HCT116 (cell line): Measurements from ENCODE around the gene CGN. TPM values are rescaled to one million over a fixed set of nuclear protein-coding genes. Genes with fewer than 3 reads are reported as not detected.

ENCODE experiments used
- ATAC-seq: fragments of 200-7000 bp; cut with Tn5 transposase; 2 replicates; pipeline ENCODE4 v1.9.1; 2020; ENCODE audit warnings: mild to moderate bottlenecking, moderate library complexity
- BruUV-seq: library from RNA; stranded (reverse); fragments of 400-500 nt; replicated peaks from 2 replicates; lab custom pipeline; 2021; lab: Mats Ljungman, UMichigan
- CTCF ChIA-PET: fragments of 300-600 bp; sonication (Branson Sonifier 250); formaldehyde crosslinking; loops from one replicate; lab custom pipeline; 2021; ENCODE audit warnings: antibody characterized with exemption; lab: Charles Lee
- POLR2A ChIA-PET: fragments of 300-600, 350-600 bp; sonication (Branson Sonifier 250); formaldehyde crosslinking; loops from one replicate; lab custom pipeline; 2021; ENCODE audit warnings: antibody characterized with exemption; lab: Charles Lee
- RAD21 ChIA-PET, 2 experiments: fragments of 300-600 bp; sonication (Branson Sonifier 250); formaldehyde crosslinking; loops; one replicate each; lab custom pipeline; 2023; ENCODE audit warnings: low total read pairs in 2 of 2; ENCODE audit not compliant: uncharacterized antibody in 2 of 2, unreplicated experiment in 2 of 2, low non-redundant PET in 1 of 2; lab: Charles Lee
- DNase-seq: peaks from one replicate; pipeline ENCODE4 v3.0.0-alpha.2; 2010; ENCODE audit warnings: low read depth, low spot score
- H2AFZ ChIP-seq: fragments of 200-600 bp; shearing (Covaris generic), sonication (generic); 2 replicates; pipeline ENCODE4 v1.6.1; 2017; ENCODE audit warnings: low read depth, mixed run types, mixed read lengths, antibody characterized with exemption, low read length; ENCODE audit not compliant: poor library complexity, severe bottlenecking
- H3K27ac ChIP-seq: 2 replicates; pipeline ENCODE4 v1.5.1; 2012; ENCODE audit warnings: low read depth, low read length
- H3K27me3 ChIP-seq: fragments of 200-600 bp; sonication (generic); 2 replicates; pipeline ENCODE4 v1.6.1; 2016; ENCODE audit warnings: mixed run types, low read length, mixed read lengths; ENCODE audit not compliant: insufficient read depth
- H3K36me3 ChIP-seq, 2 experiments: fragments of 200-500 bp in 1 of 2; fragments of 200-600 bp in 1 of 2; sonication (Bioruptor generic) in 1 of 2; sonication (generic) in 1 of 2; 2 replicates each; pipeline versions ENCODE4 v1.5.1 to v1.6.1; 2014 to 2016; ENCODE audit warnings: low read length in 2 of 2, inconsistent platforms in 1 of 2, mixed read lengths in 1 of 2, mixed run types in 1 of 2; ENCODE audit not compliant: insufficient read depth in 2 of 2, control insufficient read depth in 1 of 2
- H3K4me1 ChIP-seq, 2 experiments: fragments of 200-600 bp in 1 of 2; sonication (generic) in 1 of 2; 2 replicates each; pipeline versions ENCODE4 v1.5.1 to v1.6.1; 2012 to 2017; ENCODE audit warnings: low read length in 2 of 2, inconsistent platforms in 1 of 2, mild to moderate bottlenecking in 1 of 2, mixed read lengths in 1 of 2, mixed run types in 1 of 2, moderate library complexity in 1 of 2; ENCODE audit not compliant: insufficient read depth in 2 of 2, control insufficient read depth in 1 of 2
- H3K4me2 ChIP-seq: fragments of 200-600 bp; sonication (generic); 2 replicates; pipeline ENCODE4 v1.6.1; 2017; ENCODE audit warnings: mixed run types, low read length, mixed read lengths
- H3K4me3 ChIP-seq, 2 experiments: fragments of 200-600 bp in 1 of 2; sonication (generic) in 1 of 2; replicated peaks in 1 of 2; 2 replicates each; pipeline ENCODE4 v1.5.1; 2011 to 2016; ENCODE audit warnings: low read length in 2 of 2, control low read depth in 1 of 2, low read depth in 1 of 2, mild to moderate bottlenecking in 1 of 2, mixed read lengths in 1 of 2, mixed run types in 1 of 2
- H3K79me2 ChIP-seq: fragments of 200-600 bp; sonication (generic); 2 replicates; pipeline ENCODE4 v1.6.1; 2017; ENCODE audit warnings: mild to moderate bottlenecking, mixed run types, low read length, moderate library complexity, mixed read lengths; ENCODE audit not compliant: insufficient read depth
- H3K9ac ChIP-seq: fragments of 200-600 bp; sonication (generic); 2 replicates; pipeline ENCODE4 v1.6.1; 2016; ENCODE audit warnings: low read length, mixed read lengths
- H3K9me2 ChIP-seq: fragments of 200-600 bp; sonication (generic), shearing (Covaris generic); 2 replicates; pipeline ENCODE4 v1.6.1; 2017; ENCODE audit warnings: mixed run types, mild to moderate bottlenecking, moderate library complexity; ENCODE audit not compliant: insufficient read depth
- H3K9me3 ChIP-seq, 2 experiments: fragments of 200-500 bp in 1 of 2; fragments of 200-600 bp in 1 of 2; sonication (Bioruptor generic) in 1 of 2; sonication (generic) in 1 of 2; 2 replicates each; pipeline ENCODE4 v1.6.1; 2014 to 2017; ENCODE audit warnings: low read length in 2 of 2, mixed read lengths in 2 of 2, inconsistent platforms in 1 of 2, low read depth in 1 of 2, mild to moderate bottlenecking in 1 of 2, mixed run types in 1 of 2, moderate library complexity in 1 of 2; ENCODE audit not compliant: control insufficient read depth in 1 of 2, insufficient read depth in 1 of 2
- H4K20me1 ChIP-seq: fragments of 200-600 bp; sonication (generic), shearing (Covaris generic); 2 replicates; pipeline ENCODE4 v1.6.1; 2017; ENCODE audit warnings: mixed run types, mild to moderate bottlenecking, moderate library complexity; ENCODE audit not compliant: insufficient read depth
- CBX3 ChIP-seq: IDR thresholded peaks from 2 replicates; pipeline ENCODE4 v1.6.1; 2012; ENCODE audit warnings: low read depth
- EGR1 ChIP-seq: IDR thresholded peaks from 2 replicates; pipeline ENCODE4 v1.6.1; 2012; ENCODE audit warnings: low read depth
- EZH2 ChIP-seq: fragments of 200-600 bp; sonication (generic); IDR thresholded peaks from 2 replicates; pipeline ENCODE4 v1.6.1; 2017; ENCODE audit warnings: antibody characterized with exemption, mixed run types
- EZH2phosphoT487 ChIP-seq: fragments of 200-600 bp; IDR thresholded peaks from 2 replicates; pipeline ENCODE4 v1.6.1; 2018; ENCODE audit warnings: antibody characterized with exemption, borderline replicate concordance
- JUND ChIP-seq: IDR thresholded peaks from 2 replicates; pipeline ENCODE4 v1.6.1; 2012
- SP1 ChIP-seq: IDR thresholded peaks from 2 replicates; pipeline ENCODE4 v1.6.1; 2012; ENCODE audit warnings: low read depth
- YY1 ChIP-seq: IDR thresholded peaks from 2 replicates; pipeline ENCODE4 v1.6.1; 2011; ENCODE audit warnings: low read length, low read depth, moderate library complexity, mild to moderate bottlenecking; ENCODE audit not compliant: insufficient replicate concordance; ENCODE audit errors: extremely low read depth
- ZFX ChIP-seq: fragments of 450-650 bp; IDR thresholded peaks from 2 replicates; pipeline ENCODE4 v1.6.1; 2017
- ZNF274 ChIP-seq: fragments of 200-500 bp; sonication (Bioruptor generic); IDR thresholded peaks from 2 replicates; pipeline ENCODE4 v1.6.1; 2014; ENCODE audit warnings: mild to moderate bottlenecking, low read depth, low read length, inconsistent platforms
- intact Hi-C: fragments of 100-400 bp; cut with micrococcal nuclease; formaldehyde crosslinking; loops from 2 replicates; pipeline ENCODE4 v1.10.0; 2022
- total RNA-seq: library from RNA; stranded (reverse); gene quantifications from one replicate; pipeline ENCODE4 v1.2.1, GENCODE V29; 2021; ENCODE audit not compliant: unreplicated experiment
- TF ChIP-seq, protein P1 (sequence below), 3 experiments: fragments of 200-600 bp in 1 of 3; sonication (generic) in 1 of 3; IDR thresholded peaks in 2 of 3; conservative IDR thresholded peaks in 1 of 3; 2 replicates each; pipeline ENCODE4 v1.5.1; 2012 to 2017; ENCODE audit warnings: low read depth in 2 of 3, low read length in 2 of 3, antibody characterized with exemption in 1 of 3, borderline replicate concordance in 1 of 3, control low read depth in 1 of 3, mild to moderate bottlenecking in 1 of 3, mixed read lengths in 1 of 3, mixed run types in 1 of 3, moderate library complexity in 1 of 3; ENCODE audit not compliant: insufficient read depth in 1 of 3
- TF ChIP-seq, protein P2 (sequence below): IDR thresholded peaks from 2 replicates; pipeline ENCODE4 v1.6.1; 2012; ENCODE audit warnings: low read depth

CGN gene
- total RNA-seq, 1 experiment from 2014 or later = 19.7 TPM

DNA sequence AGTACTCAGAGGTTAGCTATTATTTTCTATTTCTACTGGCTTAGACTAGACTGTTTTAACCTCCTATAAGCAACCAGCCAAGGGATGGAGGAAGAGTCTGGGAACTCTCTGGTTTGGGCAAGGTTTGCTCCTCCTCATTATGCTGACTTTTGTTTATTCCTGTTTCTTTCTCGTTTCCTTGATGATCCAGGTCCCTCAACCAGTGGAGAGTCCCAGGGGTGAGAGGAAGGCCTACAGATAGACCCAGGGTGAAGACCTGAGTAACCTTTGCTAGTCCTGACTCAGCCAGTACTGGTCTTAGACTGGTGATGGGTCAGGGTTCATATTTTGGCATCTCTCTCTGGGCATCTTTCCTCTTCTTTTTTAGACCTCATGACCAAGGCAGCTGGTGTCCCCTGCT, 34.4 kb downstream of the CGN start:
- intact Hi-C loops = no loop called here
- no peaks in the 10 kb centered on the region for H4K20me1 ChIP-seq
- RAD21 ChIA-PET = no interaction called here
- H3K4me3 ChIP-seq = no peak overlapping the region
- peaks cover 43 to 66% of the 10 kb centered on the region in 2 experiments for H3K4me1 ChIP-seq
- TF ChIP-seq, protein P1, sequence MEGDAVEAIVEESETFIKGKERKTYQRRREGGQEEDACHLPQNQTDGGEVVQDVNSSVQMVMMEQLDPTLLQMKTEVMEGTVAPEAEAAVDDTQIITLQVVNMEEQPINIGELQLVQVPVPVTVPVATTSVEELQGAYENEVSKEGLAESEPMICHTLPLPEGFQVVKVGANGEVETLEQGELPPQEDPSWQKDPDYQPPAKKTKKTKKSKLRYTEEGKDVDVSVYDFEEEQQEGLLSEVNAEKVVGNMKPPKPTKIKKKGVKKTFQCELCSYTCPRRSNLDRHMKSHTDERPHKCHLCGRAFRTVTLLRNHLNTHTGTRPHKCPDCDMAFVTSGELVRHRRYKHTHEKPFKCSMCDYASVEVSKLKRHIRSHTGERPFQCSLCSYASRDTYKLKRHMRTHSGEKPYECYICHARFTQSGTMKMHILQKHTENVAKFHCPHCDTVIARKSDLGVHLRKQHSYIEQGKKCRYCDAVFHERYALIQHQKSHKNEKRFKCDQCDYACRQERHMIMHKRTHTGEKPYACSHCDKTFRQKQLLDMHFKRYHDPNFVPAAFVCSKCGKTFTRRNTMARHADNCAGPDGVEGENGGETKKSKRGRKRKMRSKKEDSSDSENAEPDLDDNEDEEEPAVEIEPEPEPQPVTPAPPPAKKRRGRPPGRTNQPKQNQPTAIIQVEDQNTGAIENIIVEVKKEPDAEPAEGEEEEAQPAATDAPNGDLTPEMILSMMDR (IDR thresholded peaks at IDR 0.05 in 2 of 3, conservative IDR thresholded peaks at IDR 0.05 in 1 of 3; ENCODE audit: borderline replicate concordance in 1 of 3, insufficient read depth in 1 of 3, low read depth in 2 of 3, low read length in 2 of 3) = no peak
- no peak for TF ChIP-seq SP1
- no peak for TF ChIP-seq ZFX
- TF ChIP-seq EGR1 = no peak
- TF ChIP-seq, protein P2, sequence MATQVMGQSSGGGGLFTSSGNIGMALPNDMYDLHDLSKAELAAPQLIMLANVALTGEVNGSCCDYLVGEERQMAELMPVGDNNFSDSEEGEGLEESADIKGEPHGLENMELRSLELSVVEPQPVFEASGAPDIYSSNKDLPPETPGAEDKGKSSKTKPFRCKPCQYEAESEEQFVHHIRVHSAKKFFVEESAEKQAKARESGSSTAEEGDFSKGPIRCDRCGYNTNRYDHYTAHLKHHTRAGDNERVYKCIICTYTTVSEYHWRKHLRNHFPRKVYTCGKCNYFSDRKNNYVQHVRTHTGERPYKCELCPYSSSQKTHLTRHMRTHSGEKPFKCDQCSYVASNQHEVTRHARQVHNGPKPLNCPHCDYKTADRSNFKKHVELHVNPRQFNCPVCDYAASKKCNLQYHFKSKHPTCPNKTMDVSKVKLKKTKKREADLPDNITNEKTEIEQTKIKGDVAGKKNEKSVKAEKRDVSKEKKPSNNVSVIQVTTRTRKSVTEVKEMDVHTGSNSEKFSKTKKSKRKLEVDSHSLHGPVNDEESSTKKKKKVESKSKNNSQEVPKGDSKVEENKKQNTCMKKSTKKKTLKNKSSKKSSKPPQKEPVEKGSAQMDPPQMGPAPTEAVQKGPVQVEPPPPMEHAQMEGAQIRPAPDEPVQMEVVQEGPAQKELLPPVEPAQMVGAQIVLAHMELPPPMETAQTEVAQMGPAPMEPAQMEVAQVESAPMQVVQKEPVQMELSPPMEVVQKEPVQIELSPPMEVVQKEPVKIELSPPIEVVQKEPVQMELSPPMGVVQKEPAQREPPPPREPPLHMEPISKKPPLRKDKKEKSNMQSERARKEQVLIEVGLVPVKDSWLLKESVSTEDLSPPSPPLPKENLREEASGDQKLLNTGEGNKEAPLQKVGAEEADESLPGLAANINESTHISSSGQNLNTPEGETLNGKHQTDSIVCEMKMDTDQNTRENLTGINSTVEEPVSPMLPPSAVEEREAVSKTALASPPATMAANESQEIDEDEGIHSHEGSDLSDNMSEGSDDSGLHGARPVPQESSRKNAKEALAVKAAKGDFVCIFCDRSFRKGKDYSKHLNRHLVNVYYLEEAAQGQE = no peak
- TF ChIP-seq ZNF274 = no peak
- no peak for TF ChIP-seq EZH2phosphoT487
- no peak for TF ChIP-seq JUND
- TF ChIP-seq YY1 = no peak
- no peak for TF ChIP-seq EZH2
- no peak for TF ChIP-seq CBX3
- H3K36me3 ChIP-seq = no peaks in the 10 kb centered on the region
- H3K9ac ChIP-seq = no peak overlapping the region
- no peak for ATAC-seq
- no TSS peak for BruUV-seq
- H3K27me3 ChIP-seq = no peaks in the 10 kb centered on the region
- DNase-seq = no peak
- CTCF ChIA-PET = no interaction called here
- H3K4me2 ChIP-seq = no peak overlapping the region
- no peak overlapping the region for H2AFZ ChIP-seq
- POLR2A ChIA-PET = interaction anchor here (0.7 kb wide), 1 partner anchor 139 kb away, joined by 3 read pairs; no protein-coding TSS in a partner anchor
- H3K9me3 ChIP-seq = no peaks in the 10 kb centered on the region
- H3K27ac ChIP-seq = no peak overlapping the region
- H3K79me2 ChIP-seq = peaks cover 24% of the 10 kb centered on the region; the same call in 1 of the 2 replicates
- no peaks in the 10 kb centered on the region for H3K9me2 ChIP-seq
